ENCODE measurements around the gene SLC7A8.
A peak's percentile ranks its signal among the peaks of the same experiment; 100 is the strongest.

The SLC7A8 gene

GRCh38 chr14:23128969-23129758 is 54.3 kb downstream of the SLC7A8 start:
- DNase-seq = no peak

GRCh38 chr14:23127861-23128260 is 55.6 kb downstream of the SLC7A8 start:
- no peak for DNase-seq

- DNase-seq = no peak
Observed at GRCh38 chr14:23126548-23127278, 56.7 kb downstream of the SLC7A8 start.

GRCh38 chr14:23125933-23126524 is 57.4 kb downstream of the SLC7A8 start:
- DNase-seq = no peak

GRCh38 chr14:23125011-23125410 is 58.4 kb downstream of the SLC7A8 start:
- DNase-seq = no peak

GRCh38 chr14:23124337-23124954 is 59.0 kb downstream of the SLC7A8 start:
- no peak for DNase-seq

GRCh38 chr14:23123419-23123818 is 60.0 kb downstream of the SLC7A8 start:
- no peak for DNase-seq

GRCh38 chr14:23122086-23122485 is 61.4 kb downstream of the SLC7A8 start:
- DNase-seq = no peak

GRCh38 chr14:23121361-23121771 is 62.1 kb downstream of the SLC7A8 start:
- no peak for DNase-seq

GRCh38 chr14:23120541-23121251 is 62.8 kb downstream of the SLC7A8 start:
- peak; percentile 86 for DNase-seq

GRCh38 chr14:23119363-23120327 is 63.8 kb downstream of the SLC7A8 start:
- DNase-seq = peak; percentile 39

- no peak for DNase-seq
Observed at GRCh38 chr14:23118506-23119362, 64.7 kb downstream of the SLC7A8 start, which contains the start of gene CEBPE. CEBPE (minus strand) TSS chr14:23119255; CDS start chr14:23119091, 164 bp downstream.

GRCh38 chr14:23117371-23118020 is 66.0 kb downstream of the SLC7A8 start:
- no peak for DNase-seq

GRCh38 chr14:23115918-23116317 is 67.5 kb downstream of the SLC7A8 start:
- DNase-seq = no peak

GRCh38 chr14:23115039-23115731 is 68.3 kb downstream of the SLC7A8 start:
- no peak for DNase-seq

GRCh38 chr14:23114669-23115038 is 68.8 kb downstream of the SLC7A8 start:
- DNase-seq = no peak

- DNase-seq = no peak
Observed at GRCh38 chr14:23114120-23114458, 69.4 kb downstream of the SLC7A8 start.

GRCh38 chr14:23113431-23114119 is 69.9 kb downstream of the SLC7A8 start:
- DNase-seq = no peak
